Activated CD8-positive, alpha-beta T cell treated with anti-CD3 and anti-CD28 coated beads, Interleukin-2, amount 10 ng/mL, durations not matched to agents 7 days and 5 days (primary cell): ENCODE results near the gene KCNT2. TPM values are rescaled to one million over a fixed set of nuclear protein-coding genes. Genes with fewer than 3 reads are reported as not detected.

Experiments used
- ATAC-seq: fragments of 150-1000 bp; cut with Tn5 transposase; one replicate; pipeline ENCODE4 v1.10.0; 2021; ENCODE audit warnings: moderate library complexity
- CTCF ChIA-PET: fragments of 350-600 bp; sonication (Branson Sonifier 250); formaldehyde crosslinking; loops from one replicate; lab custom pipeline; 2021; ENCODE audit warnings: antibody characterized with exemption; lab: Charles Lee
- POLR2A ChIA-PET: fragments of 350-600 bp; sonication (Branson Sonifier 250); formaldehyde crosslinking; loops from one replicate; lab custom pipeline; 2021; ENCODE audit warnings: antibody characterized with exemption; lab: Charles Lee
- DNase-seq: peaks from one replicate; pipeline ENCODE4 v3.0.0-alpha.2; 2020
- H3K27ac Mint-ChIP-seq: one replicate; pipeline ENCODE4 v1.8.0; 2021; ENCODE audit warnings: mild to moderate bottlenecking, mixed read lengths
- H3K27me3 Mint-ChIP-seq: one replicate; pipeline ENCODE4 v1.8.0; 2021; ENCODE audit warnings: low read depth, mixed read lengths
- H3K36me3 Mint-ChIP-seq: one replicate; pipeline ENCODE4 v1.8.0; 2021; ENCODE audit warnings: low read depth, mixed read lengths
- H3K4me1 Mint-ChIP-seq: one replicate; pipeline ENCODE4 v1.8.0; 2021; ENCODE audit warnings: low read depth, mixed read lengths
- H3K4me3 Mint-ChIP-seq: one replicate; pipeline ENCODE4 v1.8.0; 2021; ENCODE audit warnings: mild to moderate bottlenecking, mixed read lengths
- H3K9me3 Mint-ChIP-seq: one replicate; pipeline ENCODE4 v1.8.0; 2022; ENCODE audit warnings: mixed read lengths; ENCODE audit not compliant: insufficient read depth
- total RNA-seq, 2 experiments: library from RNA; stranded (reverse); gene quantifications; one replicate each; pipeline ENCODE4 v1.2.3, GENCODE V29; 2021

The KCNT2 gene
- total RNA-seq, 2 experiments from 2014 or later: not detected

- CTCF ChIA-PET: no interaction called here
- Mint-ChIP-seq H3K9me3 (no peaks in the 10 kb centered on the region), H3K36me3 (no peaks in the 10 kb centered on the region), H3K27ac (no peak overlapping the region), H3K4me3 (no peak overlapping the region), H3K4me1 (no peaks in the 10 kb centered on the region), H3K27me3 (no peaks in the 10 kb centered on the region)
- POLR2A ChIA-PET: no interaction called here
- ATAC-seq: no peak
- DNase-seq: no peak
Observed at GRCh38 chr1:196462086-196462485, 146.2 kb downstream of the KCNT2 start.

- ChIA-PET POLR2A (no interaction called here), CTCF (no interaction called here)
- Mint-ChIP-seq H3K4me1 (no peaks in the 10 kb centered on the region), H3K4me3 (no peak overlapping the region), H3K36me3 (no peaks in the 10 kb centered on the region), H3K27me3 (no peaks in the 10 kb centered on the region), H3K9me3 (no peaks in the 10 kb centered on the region), H3K27ac (no peak overlapping the region)
- no peak for DNase-seq
- ATAC-seq: no peak
Observed at GRCh38 chr1:196461521-196461920, 146.7 kb downstream of the KCNT2 start.

- Mint-ChIP-seq H3K4me3 (no peak overlapping the region), H3K27ac (no peak overlapping the region), H3K9me3 (no peaks in the 10 kb centered on the region), H3K36me3 (no peaks in the 10 kb centered on the region), H3K4me1 (no peaks in the 10 kb centered on the region), H3K27me3 (no peaks in the 10 kb centered on the region)
- CTCF ChIA-PET: no interaction called here
- POLR2A ChIA-PET: no interaction called here
- ATAC-seq (no peak), DNase-seq (no peak)
Observed at GRCh38 chr1:196459383-196459782, 148.9 kb downstream of the KCNT2 start.

GRCh38 chr1:196454792-196455191, 153.4 kb downstream of the KCNT2 start:
- CTCF ChIA-PET: no interaction called here

GRCh38 chr1:196451103-196451502, 157.1 kb downstream of the KCNT2 start:
- no peaks in the 10 kb centered on the region for H3K36me3 Mint-ChIP-seq
- ATAC-seq: no peak
- CTCF ChIA-PET: no interaction called here

More at GRCh38 chr1:196454792-196455191, 153.4 kb downstream of the KCNT2 start:
- no peaks in the 10 kb centered on the region for H3K36me3 Mint-ChIP-seq
- no peaks in the 10 kb centered on the region for H3K27me3 Mint-ChIP-seq
- H3K27ac Mint-ChIP-seq: no peak overlapping the region
- no peaks in the 10 kb centered on the region for H3K9me3 Mint-ChIP-seq
- no peaks in the 10 kb centered on the region for H3K4me1 Mint-ChIP-seq
- ATAC-seq (no peak), DNase-seq (no peak)
- POLR2A ChIA-PET: no interaction called here
- H3K4me3 Mint-ChIP-seq: no peak overlapping the region

GRCh38 chr1:196450143-196451095, 157.8 kb downstream of the KCNT2 start:
- no peak overlapping the region for H3K27ac Mint-ChIP-seq
- CTCF ChIA-PET: no interaction called here
- no peaks in the 10 kb centered on the region for H3K9me3 Mint-ChIP-seq
- ATAC-seq (no peak), DNase-seq (no peak)
- POLR2A ChIA-PET: no interaction called here
- no peaks in the 10 kb centered on the region for H3K36me3 Mint-ChIP-seq
- no peaks in the 10 kb centered on the region for H3K4me1 Mint-ChIP-seq
- no peak overlapping the region for H3K4me3 Mint-ChIP-seq
- no peaks in the 10 kb centered on the region for H3K27me3 Mint-ChIP-seq

More at GRCh38 chr1:196451103-196451502, 157.1 kb downstream of the KCNT2 start:
- no peaks in the 10 kb centered on the region for H3K4me1 Mint-ChIP-seq
- H3K9me3 Mint-ChIP-seq: no peaks in the 10 kb centered on the region
- DNase-seq: no peak
- POLR2A ChIA-PET: no interaction called here
- no peak overlapping the region for H3K27ac Mint-ChIP-seq
- no peak overlapping the region for H3K4me3 Mint-ChIP-seq
- H3K27me3 Mint-ChIP-seq: no peaks in the 10 kb centered on the region

GRCh38 chr1:196449460-196449859, 158.8 kb downstream of the KCNT2 start:
- H3K9me3 Mint-ChIP-seq: no peaks in the 10 kb centered on the region
- H3K36me3 Mint-ChIP-seq: no peaks in the 10 kb centered on the region
- no peak for DNase-seq
- no peaks in the 10 kb centered on the region for H3K27me3 Mint-ChIP-seq
- POLR2A ChIA-PET: no interaction called here
- CTCF ChIA-PET: no interaction called here
- ATAC-seq: no peak
- H3K27ac Mint-ChIP-seq: no peak overlapping the region
- H3K4me3 Mint-ChIP-seq: no peak overlapping the region
- no peaks in the 10 kb centered on the region for H3K4me1 Mint-ChIP-seq

GRCh38 chr1:196445775-196446174, 162.5 kb downstream of the KCNT2 start:
- ATAC-seq: no peak

GRCh38 chr1:196444634-196445033, 163.6 kb downstream of the KCNT2 start:
- ChIA-PET CTCF (no interaction called here), POLR2A (no interaction called here)
- no peaks in the 10 kb centered on the region for H3K9me3 Mint-ChIP-seq
- H3K4me1 Mint-ChIP-seq: no peaks in the 10 kb centered on the region
- H3K27me3 Mint-ChIP-seq: no peaks in the 10 kb centered on the region
- no peak for ATAC-seq
- H3K36me3 Mint-ChIP-seq: no peaks in the 10 kb centered on the region
- no peak overlapping the region for H3K4me3 Mint-ChIP-seq
- DNase-seq: no peak
- H3K27ac Mint-ChIP-seq: no peak overlapping the region

More at GRCh38 chr1:196445775-196446174, 162.5 kb downstream of the KCNT2 start:
- no peak overlapping the region for H3K4me3 Mint-ChIP-seq
- POLR2A ChIA-PET: no interaction called here
- CTCF ChIA-PET: no interaction called here
- H3K27ac Mint-ChIP-seq: no peak overlapping the region
- no peaks in the 10 kb centered on the region for H3K27me3 Mint-ChIP-seq
- H3K4me1 Mint-ChIP-seq: no peaks in the 10 kb centered on the region
- DNase-seq: no peak
- H3K36me3 Mint-ChIP-seq: no peaks in the 10 kb centered on the region
- no peaks in the 10 kb centered on the region for H3K9me3 Mint-ChIP-seq

GRCh38 chr1:196442366-196442765, 165.9 kb downstream of the KCNT2 start:
- DNase-seq (no peak), ATAC-seq (no peak)
- Mint-ChIP-seq H3K36me3 (no peaks in the 10 kb centered on the region), H3K4me3 (no peak overlapping the region), H3K27me3 (no peaks in the 10 kb centered on the region), H3K4me1 (no peaks in the 10 kb centered on the region), H3K27ac (no peak overlapping the region), H3K9me3 (no peaks in the 10 kb centered on the region)
- POLR2A ChIA-PET: no interaction called here
- CTCF ChIA-PET: no interaction called here

- no peaks in the 10 kb centered on the region for H3K36me3 Mint-ChIP-seq
- no peaks in the 10 kb centered on the region for H3K9me3 Mint-ChIP-seq
- H3K4me1 Mint-ChIP-seq: no peaks in the 10 kb centered on the region
- no peak overlapping the region for H3K4me3 Mint-ChIP-seq
- ATAC-seq (no peak), DNase-seq (no peak)
- ChIA-PET POLR2A (no interaction called here), CTCF (no interaction called here)
- H3K27ac Mint-ChIP-seq: no peak overlapping the region
- no peaks in the 10 kb centered on the region for H3K27me3 Mint-ChIP-seq
Observed at GRCh38 chr1:196440711-196441110, 167.5 kb downstream of the KCNT2 start.

GRCh38 chr1:196438329-196438728, 169.9 kb downstream of the KCNT2 start:
- DNase-seq (no peak), ATAC-seq (no peak)
- H3K9me3 Mint-ChIP-seq: no peaks in the 10 kb centered on the region
- H3K4me3 Mint-ChIP-seq: no peak overlapping the region
- H3K4me1 Mint-ChIP-seq: no peaks in the 10 kb centered on the region
- no peaks in the 10 kb centered on the region for H3K36me3 Mint-ChIP-seq
- ChIA-PET POLR2A (no interaction called here), CTCF (no interaction called here)
- no peaks in the 10 kb centered on the region for H3K27me3 Mint-ChIP-seq
- no peak overlapping the region for H3K27ac Mint-ChIP-seq
